SK-N-DZ (cell line): ENCODE data around the gene IRF2BPL.

ENCODE experiments used
- DNase-seq: peaks from one replicate; pipeline ENCODE4 v3.0.0-alpha.2; 2015; ENCODE audit warnings: low spot score

Gene IRF2BPL

GRCh38 chr14:77012193-77012765, 16.2 kb downstream of the IRF2BPL start:
- no peak for DNase-seq

- DNase-seq: no peak
Measured at GRCh38 chr14:77011245-77011644, 17.3 kb downstream of the IRF2BPL start.

DNA sequence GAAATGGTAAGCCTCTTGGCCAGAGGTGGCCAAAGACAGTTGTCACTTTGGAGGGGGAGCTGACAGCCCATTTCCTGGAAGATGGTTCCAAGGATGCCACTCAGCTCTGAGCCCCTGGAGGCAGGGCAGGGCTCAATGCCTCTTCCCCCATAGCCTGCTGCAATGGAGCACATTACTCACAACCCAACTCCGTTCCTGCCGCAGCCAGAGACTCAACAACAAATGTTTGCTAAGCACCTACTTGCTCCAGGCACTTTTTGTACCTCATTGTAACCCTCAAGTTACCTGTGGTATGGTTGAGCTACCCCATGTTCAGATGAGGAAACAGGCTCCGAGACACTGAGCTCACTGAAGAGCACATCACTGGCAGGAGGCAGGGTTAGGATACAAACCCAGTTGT, 19.5 kb downstream of the IRF2BPL start:
- no peak for DNase-seq

DNA sequence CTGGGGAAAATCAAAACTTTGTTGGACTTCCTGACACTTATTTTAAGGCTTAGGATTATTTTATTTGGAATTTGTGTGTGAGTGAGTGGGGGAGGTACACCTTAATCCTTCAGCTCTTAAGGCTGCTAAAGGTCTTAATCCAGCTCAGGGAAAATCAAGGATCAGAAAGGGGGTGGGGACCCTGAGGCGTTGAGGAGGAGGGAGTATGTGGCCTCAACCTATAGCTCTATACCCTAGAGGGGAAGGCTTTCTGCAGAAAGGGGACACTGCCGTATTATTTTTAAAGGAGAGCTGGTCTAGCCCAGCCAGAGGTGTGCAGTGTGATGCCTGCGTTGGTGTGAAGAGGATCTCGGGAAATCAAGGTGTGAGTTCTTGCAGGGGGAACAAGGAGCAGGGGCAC, 20.0 kb downstream of the IRF2BPL start:
- no peak for DNase-seq

- DNase-seq: no peak
Measured at GRCh38 chr14:77007975-77008421, 20.5 kb downstream of the IRF2BPL start.

GRCh38 chr14:77007183-77007974, 21.1 kb downstream of the IRF2BPL start:
- no peak for DNase-seq

DNA sequence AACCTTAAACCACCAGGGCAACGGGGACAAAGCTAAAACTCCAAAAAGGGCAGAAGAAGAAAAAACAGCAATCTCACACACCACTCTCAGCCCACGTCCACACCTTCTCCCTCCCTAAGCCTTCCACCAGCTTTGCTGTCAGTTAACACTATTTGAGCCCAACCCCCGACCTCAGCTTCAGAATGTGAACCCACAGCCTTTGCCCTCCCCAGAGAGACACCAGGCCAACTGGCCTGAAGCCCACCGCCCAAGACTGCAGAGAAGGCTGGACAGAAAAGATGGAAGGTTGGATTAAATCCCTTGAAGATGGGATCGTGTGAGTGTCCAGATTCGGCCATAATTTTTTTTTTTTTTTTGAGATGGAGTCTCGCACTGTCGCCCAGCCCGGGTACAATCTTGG, 22.4 kb downstream of the IRF2BPL start:
- no peak for DNase-seq

DNA sequence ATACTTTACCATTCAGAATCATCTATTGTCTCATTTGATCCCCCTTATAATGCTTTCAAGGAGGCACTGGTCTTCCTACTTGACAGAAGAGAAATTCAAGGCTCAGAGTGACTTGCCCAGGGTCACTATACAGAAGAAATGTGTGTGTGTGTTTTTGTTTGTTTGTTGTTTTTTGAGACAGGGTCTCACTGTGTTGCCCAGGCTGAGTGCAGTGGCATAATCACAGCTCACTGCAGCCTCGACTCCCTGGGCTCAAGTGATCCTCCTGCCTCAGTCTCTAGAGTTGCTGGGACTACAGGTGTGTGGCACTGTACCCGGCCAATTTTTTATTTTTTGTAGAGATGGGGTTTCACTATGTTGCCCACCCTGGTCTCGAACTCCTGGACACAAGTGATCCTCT, 22.9 kb downstream of the IRF2BPL start:
- DNase-seq: no peak

- DNase-seq: no peak
Measured at GRCh38 chr14:77004711-77005460, 23.6 kb downstream of the IRF2BPL start.

- DNase-seq: no peak
Measured at GRCh38 chr14:77003960-77004710, 24.4 kb downstream of the IRF2BPL start.

- no peak for DNase-seq
Measured at GRCh38 chr14:77002889-77003288, 25.6 kb downstream of the IRF2BPL start.

DNA sequence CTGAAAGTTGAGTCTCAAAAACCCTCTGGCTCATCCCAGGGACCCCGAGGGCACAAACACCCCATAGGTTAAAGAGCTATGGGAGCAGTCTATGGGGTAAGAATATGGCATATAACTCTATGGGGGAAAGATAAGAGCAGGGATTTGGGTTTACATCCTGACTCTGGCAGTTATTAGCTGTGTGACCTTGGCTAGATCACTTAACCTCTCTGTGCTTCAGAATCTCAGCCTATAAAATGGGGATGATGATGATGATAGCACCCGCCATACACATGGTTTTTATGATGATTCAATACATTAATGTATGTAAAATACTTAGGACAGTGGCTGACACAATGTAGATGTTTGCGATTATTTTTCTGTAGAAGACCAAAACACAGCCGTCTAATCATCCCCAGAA, 26.2 kb downstream of the IRF2BPL start:
- no peak for DNase-seq

GRCh38 chr14:77000340-77001270, 27.9 kb downstream of the IRF2BPL start:
- peak; percentile 65 for DNase-seq

DNA sequence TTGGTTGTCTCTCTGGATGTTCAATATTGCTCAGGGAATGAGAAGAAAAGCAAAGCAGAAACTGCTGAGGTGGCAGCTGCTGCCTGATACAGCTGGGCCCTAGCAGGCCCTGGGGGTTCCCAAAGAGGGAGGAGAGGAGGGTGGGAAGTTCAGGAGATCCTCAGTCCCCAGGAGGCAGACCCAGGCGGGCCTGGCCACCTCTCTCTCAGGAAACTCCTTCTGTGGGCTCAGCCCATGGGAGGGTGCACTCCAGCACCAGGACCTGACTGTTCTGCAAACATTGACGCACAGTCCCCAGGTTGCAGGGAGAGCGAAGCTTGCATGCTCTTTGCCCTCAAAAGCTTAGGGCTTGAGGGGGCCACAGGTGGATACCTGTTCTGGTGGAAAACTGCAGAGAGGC, 29.6 kb downstream of the IRF2BPL start:
- DNase-seq: no peak

- peak; percentile 49 for DNase-seq
Measured at GRCh38 chr14:76997257-76997970, 31.1 kb downstream of the IRF2BPL start.

DNA sequence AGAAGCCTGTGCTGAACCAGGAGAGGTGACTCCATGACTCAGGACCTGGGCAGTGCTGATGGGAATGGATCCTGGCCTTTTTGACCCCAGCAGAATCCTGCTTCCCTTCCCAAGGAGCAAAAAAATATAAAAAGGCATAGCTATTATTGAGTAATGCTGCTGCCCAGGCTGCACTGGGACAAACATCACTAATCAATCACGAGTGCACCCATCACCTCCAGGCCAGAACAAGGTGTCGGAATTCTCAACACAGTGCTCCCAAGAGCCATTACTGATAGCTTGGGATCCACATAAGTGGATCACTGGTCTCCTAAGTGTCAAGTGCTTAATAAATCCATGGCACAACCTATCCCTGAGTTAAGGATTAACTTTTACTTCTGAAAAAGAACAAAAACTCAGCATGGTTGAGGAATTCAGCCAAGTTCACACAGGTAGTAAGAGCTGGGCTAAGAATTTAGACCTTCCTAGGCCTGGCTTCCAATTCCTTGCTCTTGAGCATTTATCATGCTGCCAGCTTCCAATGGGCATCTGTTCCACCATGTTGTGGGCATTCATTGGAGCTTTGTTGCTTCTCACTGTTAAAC, 31.9 kb downstream of the IRF2BPL start:
- DNase-seq: no peak

DNA sequence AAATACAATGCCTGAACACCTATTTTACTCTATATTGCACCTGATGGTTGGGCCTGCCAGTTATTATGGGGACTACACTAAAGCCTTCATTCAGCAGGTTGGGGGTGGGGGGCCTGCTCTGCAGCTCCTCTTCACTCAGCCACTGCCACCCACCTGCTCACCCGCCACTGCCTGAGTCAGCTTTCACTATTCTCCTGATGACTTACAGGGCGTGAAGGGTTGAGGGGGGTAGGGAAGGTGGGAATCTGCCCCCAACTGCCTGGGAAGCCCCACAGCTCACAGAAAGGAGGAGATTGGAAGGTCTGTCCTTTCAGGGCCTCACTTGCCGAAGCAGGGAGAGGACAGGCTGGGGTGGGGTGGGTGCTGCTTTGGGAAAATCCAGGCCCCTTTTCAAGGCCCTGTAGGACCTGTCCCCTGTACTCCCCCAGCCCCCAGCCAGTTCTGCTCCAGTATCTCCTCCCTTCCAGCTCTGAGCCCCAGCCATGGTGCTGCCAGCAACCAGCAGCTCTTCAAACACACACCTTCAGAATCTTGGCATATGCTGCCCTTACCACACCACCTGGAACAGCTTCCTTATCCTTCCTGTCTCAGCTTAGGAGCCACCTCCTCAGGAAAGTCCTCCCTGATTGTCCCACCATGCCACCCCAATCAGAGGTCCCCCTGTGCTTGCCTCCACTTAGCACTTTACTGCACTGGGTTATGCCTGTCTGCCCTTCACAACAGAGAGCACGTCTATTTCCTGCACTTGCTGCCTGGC, 33.1 kb downstream of the IRF2BPL start:
- no peak for DNase-seq

DNA sequence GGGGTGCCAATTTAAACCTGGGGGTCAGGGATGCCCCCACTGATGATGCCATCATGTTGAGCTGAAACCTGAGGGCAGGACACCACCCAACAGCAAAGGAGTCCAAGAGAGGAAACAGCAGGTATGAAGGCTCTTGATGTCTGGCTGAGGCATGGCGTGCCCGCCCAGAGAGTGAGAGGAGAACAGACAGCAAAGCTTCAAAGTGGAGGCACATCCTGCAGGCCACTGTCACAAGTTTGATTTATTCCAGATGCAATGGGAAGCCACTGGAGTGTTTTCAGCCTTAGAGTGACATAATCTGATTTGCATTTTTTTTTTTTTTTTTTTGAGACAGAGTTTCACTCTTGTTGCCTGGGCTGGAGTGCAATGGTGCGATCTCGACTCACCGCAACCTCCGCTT, 34.8 kb downstream of the IRF2BPL start:
- DNase-seq: peak; percentile 96

DNA sequence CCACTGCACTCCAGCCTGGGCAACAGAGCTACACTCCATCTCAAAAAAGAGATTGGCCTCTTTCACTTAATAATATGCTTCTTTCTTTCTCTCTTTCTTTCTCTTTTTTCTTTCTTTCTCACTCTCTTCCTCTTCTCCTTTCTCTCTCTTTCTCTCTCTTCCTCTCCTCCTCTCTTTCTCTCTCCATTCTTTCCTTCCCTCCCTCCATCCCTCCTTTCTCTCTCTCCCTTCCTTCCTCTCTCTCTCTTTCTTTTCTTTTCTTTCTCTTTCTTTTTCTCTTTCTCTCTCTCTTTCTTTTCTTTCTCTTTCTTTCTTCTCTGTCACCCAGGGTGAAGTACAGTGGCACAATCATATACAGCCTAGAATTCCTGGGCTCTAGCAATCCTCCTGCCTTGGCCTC, 38.4 kb downstream of the IRF2BPL start:
- no peak for DNase-seq
